Heart right ventricle (tissue), 16 donors: ENCODE results near the gene NDUFAF4. TPM values are rescaled to one million over a fixed set of nuclear protein-coding genes. Genes with fewer than 3 reads are reported as not detected.

Source experiments
- ATAC-seq, 8 donors: fragments of 200-7000 bp; cut with Tn5 transposase; one replicate each; pipeline ENCODE4 v1.9.1; 2020; ENCODE audit warnings: mild to moderate bottlenecking in 8 of 8, moderate library complexity in 8 of 8, moderate number of reproducible peaks in 1 of 8
- DNase-seq, 2 donors: peaks; one replicate each; pipeline ENCODE4 v3.0.0-alpha.2; 2020
- H3K27ac ChIP-seq, 10 donors: fragments of 200-600 bp; sonication (generic) in 2 of 10; one replicate each; pipeline versions ENCODE4 v1.5.0 to v1.8.0; 2020 to 2022; ENCODE audit warnings: mild to moderate bottlenecking in 3 of 10
- H3K27me3 ChIP-seq, 7 donors: fragments of 200-600 bp; one replicate each; pipeline ENCODE4 v1.8.0; 2021 to 2022; ENCODE audit warnings: mild to moderate bottlenecking in 2 of 7
- H3K36me3 ChIP-seq, 9 donors: fragments of 200-600 bp; sonication (generic) in 1 of 9; one replicate each; pipeline versions ENCODE4 v1.5.0 to v1.8.0; 2020 to 2022; ENCODE audit warnings: mild to moderate bottlenecking in 2 of 9
- H3K4me1 ChIP-seq, 9 donors: fragments of 200-600 bp; sonication (generic) in 1 of 9; one replicate each; pipeline versions ENCODE4 v1.5.0 to v1.8.0; 2020 to 2022; ENCODE audit warnings: mild to moderate bottlenecking in 4 of 9
- H3K4me3 ChIP-seq, 10 donors: fragments of 200-600 bp; sonication (generic) in 2 of 10; one replicate each; pipeline versions ENCODE4 v1.5.0 to v1.8.0; 2020 to 2022; ENCODE audit warnings: mild to moderate bottlenecking in 7 of 10, moderate library complexity in 2 of 10
- H3K9me3 ChIP-seq, 11 donors: fragments of 200-600 bp in 10 of 11; sonication (generic) in 2 of 11; one replicate each; pipeline versions ENCODE4 v1.5.0 to v1.8.0; 2013 to 2022; ENCODE audit warnings: mild to moderate bottlenecking in 2 of 11, control low read depth in 1 of 11, moderate library complexity in 1 of 11
- WGBS, 2 donors: extraction: QIAGEN DNeasy Blood & Tissue Kit; methylation state at CpG; one replicate each; pipeline ENCODE4 v1.1.7; 2013; ENCODE audit warnings: inconsistent platforms in 1 of 2; 5-methylcytosine and 5-hydroxymethylcytosine counted together
- intact Hi-C, 10 donors: fragments of 100-400 bp; cut with DNase I; formaldehyde crosslinking; loops; one replicate each; pipeline versions ENCODE4 v1.11.1 to v1.14.2; 2022
- polyA plus RNA-seq, 2 donors: library from polyadenylated mRNA; stranded (reverse); fragments of 200-250 nt; gene quantifications; one replicate each; pipeline ENCODE4 v1.2.3, GENCODE V29; 2013
- total RNA-seq, 10 donors: library from RNA; stranded (reverse); fragmentation: NEBNext Ultra II Directional in 3 of 10; extraction: Animal tissue kit (Norgen Biotek cat#: 25700) in 3 of 10; gene quantifications; one replicate each; pipeline versions ENCODE4 v1.2.1 to v1.2.4, GENCODE V29; 2021 to 2023
- TF ChIP-seq, protein P1 (sequence below), 9 donors: fragments of 200-600 bp; sonication (generic) in 2 of 9; IDR thresholded peaks; one replicate each; pipeline versions ENCODE4 v1.5.0 to v1.8.0; 2021 to 2022; ENCODE audit warnings: antibody characterized with exemption in 9 of 9, mild to moderate bottlenecking in 5 of 9, moderate library complexity in 1 of 9
- donor health status: Arrhythmogenic right ventricular cardiomyopathy.
- donor health status: ischemic (EF 13 %, LVEDD 7.1; RV severe dilation, severe dysfunction).
- donor health status: healthy with polysubstance abuse.
- donor health status: DM: no; HTN: yes; CAD: no.
- donor health status: DM: no; HTN: no; CAD: no.
- donor health status: ischemic (EF 25% LVEDD 6.9; RV normal size, moderate dysfunction).
- donor health status: ischemic (EF 25% LVEDD 5.7; RV mildly dilated, moderate dysfunction).
- donor health status: healthy.
- donor health status: DM: yes; HTN: yes; CAD: no.
- donor health status: Ischemic cardiomyopathy.
- donor health status: ischemic (EF 35%, LVEDD 5.7; RV mildly dilated, moderate dysfunction).
- donor health status: nonischemic (EF 11% LVEDD 7.7; RV severe dilation, severe dysfunction).
- donor health status: DM: yes; HTN: yes; CAD: no.
- donor health status: PGD.
- donor health status: ischemic (EF 29% LVEDD 5.4; RV normal size, mild dysfunction).
- donor health status: nonischemic (EF 23%, LVEDD 6.1; RV moderate dilation, normal function).

The NDUFAF4 gene
- total and polyA plus RNA-seq, 12 donors, result 50.3 to 122 (median 98.9) TPM

DNA sequence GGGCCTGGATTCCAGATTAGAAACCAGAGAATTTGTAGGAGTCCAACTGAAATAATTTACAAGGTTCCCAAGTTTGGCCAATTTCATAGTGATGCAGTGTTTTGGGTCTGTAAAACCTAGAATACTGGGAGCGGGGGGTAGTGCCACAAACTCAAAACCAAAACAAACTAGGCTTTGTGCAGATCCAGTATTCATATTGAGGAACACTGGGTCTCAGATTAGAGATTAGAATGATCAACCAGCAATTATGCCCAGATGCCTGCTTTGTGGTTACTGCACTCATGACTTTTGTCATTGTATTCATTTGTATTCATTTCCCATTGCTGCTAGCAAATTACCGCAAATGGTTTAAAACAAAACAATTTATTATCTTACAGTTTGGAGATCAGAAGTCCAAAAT lies 3.2 kb upstream of the NDUFAF4 start:
- intact Hi-C loops, result loop anchor here in 3 of 10 donors (5.0 kb wide), 3 partner anchors 151 to 161 kb away; no protein-coding TSS in a partner anchor
- Histone ChIP-seq H3K9me3 (no peaks in the 10 kb centered on the region), H3K4me3 (no peak overlapping the region), H3K27ac (no peak overlapping the region), H3K4me1 (peaks cover 0 to 30% (median 24%) of the 10 kb centered on the region in 9 donors), H3K36me3 (peaks cover 0 to 7% (median 0%) of the 10 kb centered on the region in 9 donors), H3K27me3 (no peaks in the 10 kb centered on the region)
- DNase-seq (no peak), ATAC-seq (no peak)
- TF ChIP-seq, protein P1, sequence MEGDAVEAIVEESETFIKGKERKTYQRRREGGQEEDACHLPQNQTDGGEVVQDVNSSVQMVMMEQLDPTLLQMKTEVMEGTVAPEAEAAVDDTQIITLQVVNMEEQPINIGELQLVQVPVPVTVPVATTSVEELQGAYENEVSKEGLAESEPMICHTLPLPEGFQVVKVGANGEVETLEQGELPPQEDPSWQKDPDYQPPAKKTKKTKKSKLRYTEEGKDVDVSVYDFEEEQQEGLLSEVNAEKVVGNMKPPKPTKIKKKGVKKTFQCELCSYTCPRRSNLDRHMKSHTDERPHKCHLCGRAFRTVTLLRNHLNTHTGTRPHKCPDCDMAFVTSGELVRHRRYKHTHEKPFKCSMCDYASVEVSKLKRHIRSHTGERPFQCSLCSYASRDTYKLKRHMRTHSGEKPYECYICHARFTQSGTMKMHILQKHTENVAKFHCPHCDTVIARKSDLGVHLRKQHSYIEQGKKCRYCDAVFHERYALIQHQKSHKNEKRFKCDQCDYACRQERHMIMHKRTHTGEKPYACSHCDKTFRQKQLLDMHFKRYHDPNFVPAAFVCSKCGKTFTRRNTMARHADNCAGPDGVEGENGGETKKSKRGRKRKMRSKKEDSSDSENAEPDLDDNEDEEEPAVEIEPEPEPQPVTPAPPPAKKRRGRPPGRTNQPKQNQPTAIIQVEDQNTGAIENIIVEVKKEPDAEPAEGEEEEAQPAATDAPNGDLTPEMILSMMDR (IDR thresholded peaks at IDR 0.05), result no peak
- 95% methylated on average over 2 of the region's 2 CpGs for WGBS, 2 donors

- H3K36me3 ChIP-seq, result peaks cover 0 to 20% (median 8%) of the 10 kb centered on the region in 9 donors
- intact Hi-C loops, result loop anchor here in 9 of 10 donors (2.0 to 10.0 kb wide), 13 partner anchors 25 to 493 kb away; partner anchors contain the start of genes UFL1 (in 5 of the 9), GPR63 (in 2 of the 9) and KLHL32 (in 1 of the 9)
- H3K27ac ChIP-seq, result peak overlapping the region in 7 of 10 donors; percentile 92 to 98 (median 95)
- no peak overlapping the region for H3K4me3 ChIP-seq
- DNase-seq, result no peak
- no peak for ATAC-seq
- H3K27me3 ChIP-seq, result no peaks in the 10 kb centered on the region
- H3K9me3 ChIP-seq, result no peaks in the 10 kb centered on the region
- 89 to 95% methylated on average over 2 of the region's 2 CpGs for WGBS, 2 donors
- TF ChIP-seq, protein P1 (IDR thresholded peaks at IDR 0.05), result no peak
- peaks cover 0 to 44% (median 35%) of the 10 kb centered on the region in 9 donors for H3K4me1 ChIP-seq
Observed at GRCh38 chr6:96899451-96899998, 1.8 kb upstream of the NDUFAF4 start.

- H3K27ac ChIP-seq, result peak overlapping the region in 9 of 10 donors; percentile 89 to 98 (median 95)
- TF ChIP-seq, protein P1 (IDR thresholded peaks at IDR 0.05), result peak; percentile 14 to 70 (median 48)
- 24 to 29% methylated on average over 3 of the region's 3 CpGs for WGBS, 2 donors
- DNase-seq (peak in 1 of 2 donors; percentile 23), ATAC-seq (peak in 1 of 8 donors; percentile 26)
- no peaks in the 10 kb centered on the region for H3K9me3 ChIP-seq
- peak overlapping the region in 7 of 10 donors; percentile 79 to 97 (median 88) for H3K4me3 ChIP-seq
- H3K27me3 ChIP-seq, result no peaks in the 10 kb centered on the region
- intact Hi-C loops, result loop anchor here in 9 of 10 donors (2.0 to 10.0 kb wide), 13 partner anchors 26 to 493 kb away; partner anchors contain the start of genes UFL1 (in 5 of the 9), GPR63 (in 2 of the 9) and KLHL32 (in 1 of the 9)
- peaks cover 0 to 49% (median 39%) of the 10 kb centered on the region in 9 donors for H3K4me1 ChIP-seq
- H3K36me3 ChIP-seq, result peaks cover 0 to 25% (median 12%) of the 10 kb centered on the region in 9 donors
Observed at GRCh38 chr6:96899019-96899418, 1.3 kb upstream of the NDUFAF4 start.

DNA sequence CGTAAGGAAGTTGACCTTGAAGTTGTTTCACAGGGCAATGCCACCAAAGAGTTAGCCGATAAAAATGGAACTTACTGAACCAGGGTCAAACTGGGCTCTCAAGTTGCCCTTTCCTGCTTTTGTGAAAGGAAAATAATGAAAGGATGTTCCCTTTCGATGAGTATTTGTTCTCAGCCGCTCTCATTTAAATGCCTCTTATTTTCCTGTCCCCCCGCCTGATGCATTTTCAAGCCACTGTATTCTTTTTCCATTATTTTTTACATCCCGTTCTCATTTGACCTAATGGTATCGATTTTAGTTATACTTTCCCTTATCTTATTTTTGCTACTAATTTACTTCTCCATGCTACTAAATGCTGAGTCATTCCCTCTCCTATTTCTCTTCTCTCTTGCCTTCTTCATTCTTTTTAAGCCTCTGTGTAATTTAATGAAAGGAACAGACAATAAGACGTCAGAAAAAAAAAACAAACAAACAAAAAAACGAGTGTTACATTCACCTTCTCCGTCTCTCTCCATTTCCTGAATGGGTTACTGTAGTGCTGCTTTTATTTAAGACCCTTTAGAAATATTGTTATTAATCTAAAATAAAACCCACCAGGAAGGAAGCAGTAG lies 655 bp upstream of the NDUFAF4 start:
- Histone ChIP-seq H3K4me1 (peaks cover 0 to 56% (median 40%) of the 10 kb centered on the region in 9 donors), H3K36me3 (peaks cover 0 to 32% (median 12%) of the 10 kb centered on the region in 9 donors), H3K27ac (peak overlapping the region; percentile 89 to 98 (median 94)), H3K27me3 (no peaks in the 10 kb centered on the region), H3K4me3 (peak overlapping the region; percentile 75 to 97 (median 88)), H3K9me3 (no peaks in the 10 kb centered on the region)
- ATAC-seq (peak in 1 of 8 donors; percentile 0), DNase-seq (no peak)
- 1% methylated on average over 10 of the region's 10 CpGs for whole genome bisulfite sequencing, 2 donors
- intact Hi-C loops, result loop anchor here in 9 of 10 donors (1.0 to 10.0 kb wide), 14 partner anchors 26 to 494 kb away; partner anchors contain the start of genes UFL1 (in 5 of the 9), GPR63 (in 2 of the 9) and KLHL32 (in 1 of the 9)
- TF ChIP-seq, protein P1 (IDR thresholded peaks at IDR 0.05), result no peak
